Measurements from ENCODE around the gene PRR33.

PRR33 gene

DNA sequence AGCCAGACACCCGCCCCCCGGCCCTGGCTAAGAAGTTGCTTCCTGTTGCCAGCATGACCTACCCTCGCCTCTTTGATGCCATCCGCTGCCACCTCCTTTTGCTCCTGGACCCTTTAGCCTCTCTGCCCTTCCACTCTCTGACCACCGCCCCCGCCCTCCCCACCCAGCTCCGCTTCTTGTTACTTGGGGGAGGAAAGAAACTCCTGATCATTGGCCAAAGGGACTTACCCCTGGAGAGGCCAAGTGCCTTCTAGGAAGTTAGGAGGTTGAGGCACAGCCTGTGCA is at the start of gene PRR33:
Gene PRR33, minus strand, starts transcription at position 65 of the 285 bp plus-strand sequence. CDS start 1,311 bp downstream, outside the sequence.
- no peak for DNase-seq

DNA sequence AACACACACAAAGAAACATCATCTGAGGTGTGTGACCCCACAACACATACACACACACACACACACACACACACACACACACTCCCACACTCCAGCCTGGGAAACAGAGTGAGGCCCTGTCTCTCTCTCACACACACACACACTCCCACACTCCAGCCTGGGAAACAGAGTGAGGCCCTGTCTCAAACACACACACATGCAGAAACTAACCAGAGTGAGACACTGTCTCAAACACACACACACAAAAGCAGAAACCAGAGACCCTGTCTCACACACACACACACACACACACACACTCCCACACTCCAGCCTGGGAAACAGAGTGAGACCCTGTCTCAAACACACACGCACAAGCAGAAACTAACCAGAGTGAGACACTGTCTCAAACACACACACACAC is 48.1 kb upstream of the PRR33 start:
- peak; percentile 53 for DNase-seq

DNA sequence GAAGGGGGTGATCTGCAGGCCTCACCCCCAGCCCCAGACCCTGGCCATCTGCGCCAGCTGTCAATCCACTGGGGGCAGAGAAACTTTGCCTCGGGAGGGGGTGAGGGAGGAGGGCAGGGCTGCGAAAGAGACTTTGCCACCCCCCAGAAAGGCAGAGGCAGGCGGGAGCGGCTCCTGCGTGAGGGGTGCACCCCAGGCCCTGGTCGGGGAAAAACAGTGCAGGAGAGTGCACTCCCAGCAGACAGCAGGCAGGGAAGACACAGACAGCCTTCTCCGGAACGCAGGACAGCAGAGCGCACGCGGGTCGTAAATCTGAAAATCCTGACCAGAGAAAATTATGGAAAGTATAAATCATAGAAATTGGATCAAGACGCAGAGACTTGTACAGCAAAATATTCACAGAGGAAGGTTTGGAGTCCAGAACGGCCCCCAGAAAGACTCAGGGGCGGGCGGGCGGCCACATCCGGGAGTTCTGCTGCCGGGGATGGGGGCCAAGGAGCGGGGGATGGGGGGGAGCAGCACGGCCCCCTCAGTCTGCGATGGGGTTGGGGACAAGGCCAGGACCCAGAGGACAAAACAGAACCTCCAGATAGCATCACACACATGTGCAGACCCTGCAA is 47.4 kb upstream of the PRR33 start:
- peak; percentile 89 for DNase-seq

DNA sequence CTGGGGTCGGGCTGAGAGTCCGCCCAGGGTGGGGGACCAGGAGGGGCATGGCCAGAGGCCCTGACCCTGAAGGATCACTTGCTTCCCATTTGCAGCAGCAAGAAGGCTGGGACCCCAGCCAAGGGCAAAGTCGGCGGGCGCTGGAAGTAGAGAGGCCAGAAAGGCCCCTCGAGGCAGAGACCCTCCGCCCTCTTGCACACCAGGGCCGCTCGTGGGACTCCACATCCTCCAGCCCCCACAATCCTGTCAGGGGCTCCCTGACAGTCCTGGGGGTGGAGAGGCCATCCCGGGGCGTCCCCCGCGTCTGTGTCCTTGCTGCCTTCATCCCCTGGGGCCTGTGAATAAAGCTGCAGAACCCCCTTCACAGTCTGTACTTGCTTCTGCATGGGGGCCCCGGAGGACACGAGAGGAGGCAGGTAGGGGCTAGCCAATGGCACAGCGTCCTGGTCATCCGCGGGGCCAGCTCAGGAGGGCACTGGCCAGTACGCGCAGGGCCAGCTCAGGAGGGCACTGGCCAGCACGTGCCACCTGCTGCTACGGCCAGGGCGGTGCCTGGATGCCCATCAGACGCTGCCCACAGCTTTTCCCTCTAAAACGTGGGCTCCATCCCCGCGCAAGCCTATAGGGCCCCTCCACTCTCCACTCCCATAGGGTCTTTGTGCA is 46.8 kb upstream of the PRR33 start:
- no peak for DNase-seq

DNA sequence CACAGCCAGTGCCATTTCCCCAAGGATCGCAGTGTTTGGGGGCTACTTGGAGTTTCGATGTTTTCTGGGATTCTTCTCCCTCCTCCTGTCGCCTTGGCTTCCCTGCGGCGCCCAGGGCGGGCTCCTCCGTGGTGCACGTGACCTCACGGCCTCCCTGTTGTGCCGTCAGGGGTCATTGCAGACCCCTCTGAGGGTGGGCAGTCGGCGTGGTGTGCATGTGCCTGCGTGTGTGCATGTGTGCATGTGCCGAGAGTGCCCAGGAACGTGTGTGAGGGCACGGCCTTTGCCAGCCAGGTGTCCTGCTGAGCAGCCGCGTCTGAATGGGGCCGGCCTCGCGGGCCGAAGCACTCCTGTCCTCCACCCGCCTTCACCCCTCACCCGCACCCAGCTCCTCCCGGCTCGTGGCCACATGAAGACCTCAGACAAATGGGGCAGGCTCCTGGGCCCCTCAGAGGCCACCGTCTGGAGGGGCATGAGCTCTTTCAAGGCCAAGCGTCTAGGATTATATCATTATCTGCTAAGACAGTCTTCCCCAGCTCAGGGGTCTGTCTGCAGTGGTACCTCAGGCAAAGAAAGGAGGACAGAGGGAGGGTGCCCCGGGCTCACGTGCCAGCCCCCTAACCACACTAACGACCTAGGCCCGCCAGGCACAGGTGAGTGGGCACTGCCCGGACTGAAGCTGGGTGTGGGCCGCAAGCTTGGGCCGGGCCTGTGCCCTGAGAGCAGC is 46.1 kb upstream of the PRR33 start:
- no peak for DNase-seq

- DNase-seq, result no peak
Measured at GRCh38 chr11:1936781-1937615, 45.3 kb upstream of the PRR33 start.

GRCh38 chr11:1936072-1936780 is 44.5 kb upstream of the PRR33 start:
- no peak for DNase-seq

DNA sequence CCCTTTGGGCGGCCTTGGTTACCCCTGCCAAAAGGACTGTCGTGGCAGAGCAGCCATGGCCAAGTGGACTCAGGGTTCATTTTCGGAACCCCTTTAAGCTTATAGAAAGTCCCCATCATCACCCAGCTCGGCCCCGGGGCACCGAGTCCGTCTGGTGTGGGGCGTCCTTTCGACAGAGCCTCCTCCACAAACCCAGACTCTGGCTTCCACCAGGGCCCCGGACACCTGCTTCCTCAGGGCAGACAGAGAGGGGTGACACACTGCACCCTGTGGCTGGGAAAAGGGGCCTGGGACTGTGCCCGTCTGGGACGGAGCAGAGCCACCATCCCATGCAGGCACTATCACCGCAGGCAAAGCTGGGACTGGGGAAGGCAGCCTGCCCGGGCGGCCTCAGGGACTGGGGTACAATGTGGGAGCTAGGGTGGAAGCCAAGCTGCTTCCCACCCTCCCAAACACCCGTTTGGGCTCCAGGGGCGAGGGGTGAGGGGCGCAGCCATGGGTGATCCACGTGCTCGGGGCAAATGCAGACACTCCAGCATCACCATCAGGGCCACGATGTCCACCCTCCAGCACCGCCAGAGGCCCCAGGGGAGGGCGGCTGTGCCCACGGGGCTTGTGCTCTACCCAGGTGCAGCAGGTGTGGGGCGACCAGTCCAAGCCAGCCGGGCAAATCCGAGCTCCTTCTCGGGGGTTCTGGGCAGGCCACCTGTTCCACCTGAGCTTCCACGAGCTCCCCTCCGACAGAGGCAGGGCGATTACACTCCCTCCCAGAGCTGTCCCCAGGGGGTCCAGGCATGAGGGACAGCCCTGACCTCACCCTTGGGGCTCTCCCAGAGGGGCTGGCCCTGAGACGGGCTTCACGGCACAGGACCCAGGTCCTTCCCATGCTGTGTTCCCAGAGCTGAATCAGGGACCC is 43.7 kb upstream of the PRR33 start:
- DNase-seq, result no peak

GRCh38 chr11:1934335-1935155 is 42.9 kb upstream of the PRR33 start:
- DNase-seq, result no peak

DNA sequence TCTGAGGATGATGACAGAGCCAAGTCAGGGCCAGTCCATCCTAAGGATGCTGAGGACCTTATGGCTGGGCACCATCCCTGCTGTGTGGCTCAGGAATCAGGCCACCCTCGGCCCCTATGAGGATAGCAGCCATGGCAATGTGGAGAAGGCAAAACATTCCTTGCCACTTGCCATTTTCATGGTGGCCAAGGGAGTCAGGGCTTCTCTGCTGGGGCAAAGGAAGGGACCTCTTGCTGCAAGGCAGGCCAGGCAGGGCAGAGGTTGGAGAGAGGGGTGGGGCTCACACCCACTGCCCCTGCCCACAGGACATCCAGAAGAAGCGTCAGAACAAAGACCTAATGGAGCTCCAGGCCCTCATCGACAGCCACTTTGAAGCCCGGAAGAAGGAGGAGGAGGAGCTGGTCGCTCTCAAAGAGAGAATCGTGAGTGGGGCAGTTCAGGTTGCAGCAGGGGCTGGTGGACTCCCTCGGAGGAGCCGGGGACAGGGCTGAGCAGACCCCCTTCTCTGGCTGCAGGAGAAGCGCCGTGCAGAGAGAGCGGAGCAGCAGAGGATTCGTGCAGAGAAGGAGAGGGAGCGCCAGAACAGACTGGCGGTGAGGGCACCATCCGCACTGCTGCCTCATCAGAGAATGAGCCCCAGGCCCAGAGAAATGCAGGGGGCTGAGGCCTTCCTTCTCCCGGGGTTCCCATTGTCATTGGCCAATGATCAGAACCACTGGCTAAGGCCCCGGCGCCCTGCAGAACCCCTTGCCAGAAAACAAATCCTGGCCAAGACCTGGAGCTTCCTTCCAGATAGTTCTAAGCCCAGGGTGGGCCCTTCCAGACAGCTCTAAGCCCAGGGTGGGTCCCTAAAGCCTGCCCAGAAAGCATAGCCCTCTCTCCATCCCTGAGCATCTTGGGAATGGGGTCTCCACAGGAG is 42.0 kb upstream of the PRR33 start:
- DNase-seq, result no peak

- DNase-seq, result no peak
Measured at GRCh38 chr11:1932681-1933080, 41.0 kb upstream of the PRR33 start.

DNA sequence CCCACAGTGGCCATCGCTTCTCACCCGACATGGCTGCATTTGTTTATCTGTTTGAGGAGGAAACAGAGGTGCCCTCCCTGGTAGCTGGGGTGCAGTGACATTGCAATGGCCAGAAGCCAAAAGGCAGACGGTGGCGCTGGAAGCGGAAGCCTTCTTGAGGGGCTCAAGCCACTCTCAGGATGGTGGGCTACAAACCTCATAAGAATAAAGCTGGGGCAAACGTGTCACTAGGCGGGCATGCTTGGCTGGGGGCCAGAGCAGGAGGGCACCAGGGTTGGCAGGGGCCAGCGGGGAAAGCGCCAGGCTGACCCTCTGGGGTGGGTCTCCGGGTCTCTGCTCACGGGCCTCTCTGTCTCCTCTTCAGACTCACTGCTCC is 40.4 kb upstream of the PRR33 start:
- no peak for DNase-seq

GRCh38 chr11:1931341-1932104 is 39.8 kb upstream of the PRR33 start:
- DNase-seq, result peak; percentile 89

GRCh38 chr11:1930462-1930830 is 38.8 kb upstream of the PRR33 start:
- no peak for DNase-seq

- DNase-seq, result no peak
Measured at GRCh38 chr11:1929621-1930461, 38.1 kb upstream of the PRR33 start.

DNA sequence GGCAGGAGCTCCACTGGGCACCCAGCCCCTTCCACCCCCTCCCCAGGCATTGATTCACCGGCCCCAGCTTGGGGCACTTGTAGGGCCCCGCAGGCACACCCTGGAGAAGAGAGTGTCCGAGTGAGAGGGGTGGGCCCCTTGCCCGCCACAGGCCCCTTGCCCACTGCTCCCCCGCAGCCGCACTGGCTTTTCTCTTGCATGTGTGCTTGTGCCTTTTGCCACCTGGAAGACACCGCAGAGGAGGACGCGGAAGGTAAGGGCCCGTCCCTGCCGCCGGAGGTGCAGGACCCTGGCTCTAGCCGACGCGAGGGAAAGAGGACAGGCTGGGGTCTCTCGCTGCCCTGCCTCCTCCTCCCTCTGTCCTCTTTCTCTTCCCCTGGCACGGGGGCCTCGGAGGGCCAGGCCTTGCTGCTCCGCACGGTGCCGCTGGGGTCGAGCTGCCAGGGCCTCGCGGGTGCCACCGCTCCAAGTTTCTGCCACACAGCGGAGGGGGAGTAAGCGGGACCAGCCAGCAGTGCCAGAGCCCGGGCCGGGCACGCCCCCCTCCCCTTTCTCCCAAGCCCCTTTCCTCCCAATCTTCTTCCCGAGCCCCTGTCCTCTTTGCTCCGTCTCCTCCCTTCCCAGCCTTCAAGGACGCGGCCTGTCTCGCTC is 37.3 kb upstream of the PRR33 start:
- no peak for DNase-seq

GRCh38 chr11:1928470-1928890 is 36.8 kb upstream of the PRR33 start:
- no peak for DNase-seq

Data from left hindlimb (tissue), 1 donor.